Parathyroid adenoma (tissue), 2 donors: ENCODE results near the gene POLR3GL.
"Not testable (repeated sequence)": the region's sequence is repeated elsewhere in the genome, so short reads cannot be mapped to it uniquely, and the experiment has no call there.

Source experiments
- H2AFZ ChIP-seq: fragments of 300-600 bp; sonication (generic); one replicate; pipeline ENCODE4 v1.7.0; 2017; ENCODE audit warnings: antibody characterized with exemption, mild to moderate bottlenecking
- H3K27ac ChIP-seq: fragments of 300-600 bp; sonication (generic); one replicate; pipeline ENCODE4 v1.7.0; 2017
- H3K27me3 ChIP-seq: fragments of 300-600 bp; sonication (generic); one replicate; pipeline ENCODE4 v1.7.0; 2017; ENCODE audit warnings: low read length; ENCODE audit not compliant: control insufficient read depth, insufficient read depth
- H3K36me3 ChIP-seq: fragments of 300-600 bp; sonication (generic); one replicate; pipeline ENCODE4 v1.7.0; 2017; ENCODE audit warnings: low read length; ENCODE audit not compliant: control insufficient read depth, insufficient read depth
- H3K4me1 ChIP-seq: fragments of 300-600 bp; sonication (generic); one replicate; pipeline ENCODE4 v1.7.0; 2017; ENCODE audit warnings: control low read depth
- H3K4me2 ChIP-seq: fragments of 300-600 bp; sonication (generic); one replicate; pipeline ENCODE4 v1.7.0; 2017; ENCODE audit warnings: low read length
- H3K4me3 ChIP-seq: fragments of 300-600 bp; sonication (generic); one replicate; pipeline ENCODE4 v1.7.0; 2017; ENCODE audit warnings: low read depth, low read length
- H3K79me2 ChIP-seq: fragments of 300-600 bp; sonication (generic); one replicate; pipeline ENCODE4 v1.7.0; 2017; ENCODE audit warnings: control low read depth
- H3K9ac ChIP-seq: fragments of 300-600 bp; sonication (generic); one replicate; pipeline ENCODE4 v1.7.0; 2017; ENCODE audit warnings: mild to moderate bottlenecking
- H3K9me3 ChIP-seq: fragments of 300-600 bp; sonication (generic); one replicate; pipeline ENCODE4 v1.7.0; 2017; ENCODE audit warnings: low read length; ENCODE audit not compliant: control insufficient read depth
- CTCF ChIP-seq: fragments of 300-600 bp; sonication (generic); IDR thresholded peaks from one replicate; pipeline ENCODE4 v1.7.0; 2017; ENCODE audit warnings: antibody characterized with exemption, mild to moderate bottlenecking
- donor health status: primary hyperparathyroidism.

POLR3GL gene

GRCh38 chr1:145927916-145928643, 36.4 kb upstream of the POLR3GL start:
- TF ChIP-seq CTCF, result no peak

DNA sequence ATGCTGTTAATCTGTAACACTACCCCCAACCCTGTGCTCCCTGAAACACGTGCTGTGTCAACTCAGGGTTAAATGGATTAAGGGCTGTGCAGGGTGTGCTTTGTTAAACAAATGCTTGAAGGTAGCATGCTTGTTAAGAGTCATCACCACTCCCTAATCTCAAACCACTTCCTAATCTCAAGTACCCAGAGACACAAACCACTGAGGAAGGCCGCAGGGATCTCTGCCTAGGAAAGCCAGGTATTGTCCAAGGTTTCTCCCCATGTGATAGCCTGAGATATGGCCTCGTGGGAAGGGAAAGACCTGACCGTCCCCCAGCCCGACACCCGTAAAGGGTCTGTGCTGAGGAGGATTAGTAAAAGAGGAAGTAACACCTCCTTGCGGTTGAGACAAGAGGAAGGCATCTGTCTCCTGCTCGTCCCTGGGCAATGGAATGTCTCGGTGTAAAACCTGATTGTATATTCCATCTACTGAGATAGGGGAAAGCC, 31.9 kb upstream of the POLR3GL start:
- H3K27ac ChIP-seq, H3K79me2 ChIP-seq, H3K4me2 ChIP-seq, H3K36me3 ChIP-seq, H3K4me1 ChIP-seq, H3K27me3 ChIP-seq, H3K9me3 ChIP-seq, H3K4me3 ChIP-seq, H3K9ac ChIP-seq, H2AFZ ChIP-seq: not testable (repeated sequence)

More at GRCh38 chr1:145927916-145928643, 36.4 kb upstream of the POLR3GL start:
- no peaks in the 10 kb centered on the region for H3K36me3 ChIP-seq
- peak overlapping the region; percentile 80 for H3K9ac ChIP-seq
- no peaks in the 10 kb centered on the region for H3K9me3 ChIP-seq
- no peaks in the 10 kb centered on the region for H3K27me3 ChIP-seq
- H3K4me2 ChIP-seq, result peak overlapping the region; percentile 83
- peak overlapping the region; percentile 99 for H3K27ac ChIP-seq
- no peaks in the 10 kb centered on the region for H3K79me2 ChIP-seq
- H2AFZ ChIP-seq, result peak overlapping the region; percentile 87
- H3K4me1 ChIP-seq, result no peaks in the 10 kb centered on the region
- peak overlapping the region; percentile 96 for H3K4me3 ChIP-seq

DNA sequence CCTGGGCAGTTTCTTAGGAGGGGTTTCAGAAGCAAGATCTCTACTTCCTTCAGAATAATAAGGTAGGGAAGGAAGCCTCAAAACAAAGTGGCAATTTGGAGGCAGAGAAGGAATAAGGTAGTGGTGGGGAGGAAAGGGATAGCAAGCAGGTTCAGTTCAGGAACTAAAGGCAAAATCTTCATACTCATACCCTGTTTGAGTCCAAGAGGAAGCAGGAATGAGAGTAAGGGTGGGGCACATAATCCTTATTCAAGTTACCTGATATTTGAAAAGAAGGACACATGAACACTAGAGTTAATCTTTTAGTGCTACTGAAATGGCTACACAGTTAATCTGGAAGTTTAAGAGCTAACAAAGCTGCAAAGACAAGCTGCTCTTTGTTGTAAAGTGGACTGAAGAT, 28.8 kb upstream of the POLR3GL start:
- no peaks in the 10 kb centered on the region for H3K79me2 ChIP-seq
- H3K4me2 ChIP-seq, result no peak overlapping the region
- no peak overlapping the region for H3K27ac ChIP-seq
- no peak overlapping the region for H3K4me3 ChIP-seq
- TF ChIP-seq CTCF, result no peak
- no peaks in the 10 kb centered on the region for H3K27me3 ChIP-seq
- H3K9ac ChIP-seq, result no peak overlapping the region
- no peaks in the 10 kb centered on the region for H3K9me3 ChIP-seq
- no peaks in the 10 kb centered on the region for H3K4me1 ChIP-seq
- H2AFZ ChIP-seq, result no peak overlapping the region
- H3K36me3 ChIP-seq, result no peaks in the 10 kb centered on the region

DNA sequence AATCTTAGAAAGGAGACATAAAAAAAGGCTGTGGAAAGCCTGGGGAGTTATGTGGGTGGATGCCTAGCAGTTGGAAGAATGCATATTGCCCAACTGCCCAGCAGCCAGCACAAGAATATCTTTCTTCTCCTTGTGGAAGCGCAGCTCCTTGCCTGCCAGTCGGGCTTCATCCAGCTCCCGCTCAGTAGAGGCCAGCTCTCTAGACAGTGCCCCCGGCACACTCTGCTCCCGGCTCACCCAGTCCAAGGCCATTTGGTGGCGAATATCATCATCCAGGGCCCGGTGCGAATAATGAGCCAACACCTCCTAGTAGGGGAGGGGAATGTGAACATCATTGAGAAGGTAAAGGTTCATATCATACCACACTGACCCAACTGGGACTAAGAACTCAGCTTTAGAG, 28.2 kb upstream of the POLR3GL start:
- H3K36me3 ChIP-seq, result no peaks in the 10 kb centered on the region
- H3K27ac ChIP-seq, result no peak overlapping the region
- no peaks in the 10 kb centered on the region for H3K9me3 ChIP-seq
- H3K9ac ChIP-seq, result no peak overlapping the region
- no peak for TF ChIP-seq CTCF
- H3K27me3 ChIP-seq, result no peaks in the 10 kb centered on the region
- H3K4me2 ChIP-seq, result no peak overlapping the region
- H2AFZ ChIP-seq, result no peak overlapping the region
- H3K79me2 ChIP-seq, result no peaks in the 10 kb centered on the region
- H3K4me3 ChIP-seq, result no peak overlapping the region
- H3K4me1 ChIP-seq, result no peaks in the 10 kb centered on the region

DNA sequence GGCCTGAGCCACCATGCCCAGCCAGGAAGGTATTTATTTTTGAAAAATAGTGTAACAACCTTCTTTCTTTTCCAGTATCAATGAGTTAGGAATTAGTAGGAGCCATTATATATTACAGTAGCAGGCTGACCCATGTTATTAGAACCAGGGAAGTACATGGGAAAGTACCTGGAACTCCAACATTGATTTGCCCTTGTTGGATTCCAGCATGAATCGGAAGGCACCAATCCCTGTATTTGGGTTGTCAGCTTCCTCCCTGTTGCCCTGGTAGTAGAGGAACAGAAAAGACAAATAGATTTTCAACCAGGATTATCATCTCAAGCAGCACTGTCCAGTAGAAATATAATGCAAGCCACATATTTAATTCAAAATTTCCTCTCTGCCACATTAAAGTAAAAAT, 27.1 kb upstream of the POLR3GL start:
- H3K27me3 ChIP-seq, result no peaks in the 10 kb centered on the region
- H3K4me3 ChIP-seq, result no peak overlapping the region
- H3K4me1 ChIP-seq, result no peaks in the 10 kb centered on the region
- H3K36me3 ChIP-seq, result no peaks in the 10 kb centered on the region
- H2AFZ ChIP-seq, result no peak overlapping the region
- H3K9ac ChIP-seq, result no peak overlapping the region
- TF ChIP-seq CTCF, result no peak
- H3K9me3 ChIP-seq, result no peaks in the 10 kb centered on the region
- H3K4me2 ChIP-seq, result no peak overlapping the region
- no peak overlapping the region for H3K27ac ChIP-seq
- no peaks in the 10 kb centered on the region for H3K79me2 ChIP-seq
